Uterus (tissue), 2 donors: ENCODE results near the gene TH.

Source experiments
- CTCF ChIP-seq, 4 experiments: fragments of 200-600 bp in 2 of 4; fragments of 450-650 bp in 2 of 4; sonication (generic) in 2 of 4; IDR thresholded peaks; one replicate each; pipeline ENCODE4 v1.5.1; 2016 to 2019; ENCODE audit warnings: antibody characterized with exemption in 4 of 4, mild to moderate bottlenecking in 2 of 4, moderate library complexity in 1 of 4
- POLR2A ChIP-seq, 2 donors: fragments of 450-650 bp; IDR thresholded peaks; one replicate each; pipeline ENCODE4 v1.6.1; 2016; ENCODE audit warnings: antibody characterized with exemption in 2 of 2, mild to moderate bottlenecking in 1 of 2, moderate library complexity in 1 of 2

- TF ChIP-seq CTCF (IDR thresholded peaks at IDR 0.05): no peak
- TF ChIP-seq POLR2A (IDR thresholded peaks at IDR 0.05): no peak
Observed at GRCh38 chr11:2182075-2182474, 10.5 kb upstream of the TH start.
